ENCODE results near the gene TIMM10B.

GRCh38 chr11:6452219-6452618 is 29.1 kb upstream of the TIMM10B start:
- TF ChIP-seq CTCF (IDR thresholded peaks at IDR 0.05) (no peak), POLR2A (IDR thresholded peaks at IDR 0.05) (no peak)

All from heart left ventricle (tissue), 13 donors.